ENCODE data around the gene SLBP.

Gene SLBP

DNA sequence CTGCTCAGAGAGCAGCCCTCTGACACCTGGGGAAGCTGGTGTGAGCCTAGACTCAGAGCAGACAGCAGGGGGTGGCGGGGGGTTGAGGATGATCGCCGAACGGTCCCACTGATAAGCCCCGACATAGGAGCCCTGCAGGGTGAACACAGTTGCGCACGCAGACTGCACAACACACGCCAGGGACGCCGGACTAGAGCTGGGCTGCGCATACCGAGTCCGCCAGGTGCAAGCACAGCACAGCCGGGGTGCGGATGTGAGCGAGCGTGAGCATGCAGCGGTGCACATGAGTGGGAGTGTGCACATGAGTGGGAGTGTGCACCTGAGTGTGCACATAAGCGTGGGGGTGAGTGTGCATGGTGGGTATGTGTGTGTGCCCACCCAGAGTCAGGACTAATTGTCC, 64.7 kb downstream of the SLBP start:
- DNase-seq, result no peak

- DNase-seq, result no peak
Observed at GRCh38 chr4:1646690-1647089, 65.4 kb downstream of the SLBP start.

DNA sequence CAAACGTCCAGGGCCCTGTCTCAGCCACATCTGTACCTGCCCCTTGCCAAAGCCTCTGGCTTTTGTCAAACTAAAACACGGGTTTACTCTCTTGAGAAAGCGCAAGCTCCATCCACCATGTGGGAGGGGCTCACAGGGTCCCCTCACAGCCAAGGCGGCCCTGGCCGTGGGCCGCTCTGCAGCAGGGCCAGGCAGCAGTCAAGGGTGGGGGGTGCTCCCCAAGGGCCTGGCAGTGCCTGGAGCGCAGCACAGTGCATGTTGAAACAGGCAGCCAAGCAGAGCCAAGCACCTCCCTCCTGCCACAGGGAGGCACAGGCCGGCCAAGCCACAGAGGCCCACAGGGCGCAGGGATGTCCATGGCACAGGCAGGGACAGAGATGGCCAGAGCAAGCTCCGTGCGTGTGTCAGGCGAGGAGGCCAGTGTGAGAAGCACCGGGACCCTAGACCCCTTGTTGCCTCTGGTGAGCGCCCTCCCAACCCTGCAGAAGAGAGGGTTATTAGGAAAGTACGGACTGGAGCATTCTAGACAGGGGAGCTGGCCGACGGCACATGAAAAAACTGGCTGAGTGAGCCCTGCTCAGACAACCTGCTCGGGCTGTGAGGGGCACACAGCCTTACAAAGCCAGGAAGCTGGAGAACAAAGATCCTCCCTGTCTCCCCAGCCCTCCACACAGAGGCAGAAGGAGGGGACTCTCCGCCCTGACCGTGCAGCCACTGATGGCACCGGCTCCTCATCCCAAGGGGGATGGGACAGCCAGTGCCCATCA, 67.0 kb downstream of the SLBP start:
- DNase-seq, result no peak

GRCh38 chr4:1643971-1644735, 68.0 kb downstream of the SLBP start:
- DNase-seq, result no peak

Measured in inflammatory macrophage treated with lipopolysaccharide for 4 hours (primary cell).